Hematopoietic multipotent progenitor cell treated with erythropoietin and hydrocortisone succinate and interleukin-3 and kit ligand, for 15 days (in vitro differentiated cells): ENCODE data around the gene PTPRD.
"Not testable (repeated sequence)": the region's sequence is repeated elsewhere in the genome, so short reads cannot be mapped to it uniquely, and the experiment has no call there.

Source experiments
- DNase-seq: peaks from one replicate; pipeline ENCODE4 v3.0.0-alpha.2; 2015; ENCODE audit warnings: low spot score

PTPRD gene

GRCh38 chr9:9498128-9498527 lies 1114.7 kb downstream of the PTPRD start:
- DNase-seq, result no peak

GRCh38 chr9:9494336-9494735 lies 1118.5 kb downstream of the PTPRD start:
- DNase-seq, result no peak

- DNase-seq, result no peak
Observed at GRCh38 chr9:9492506-9492905, 1120.3 kb downstream of the PTPRD start.

GRCh38 chr9:9489183-9489582 lies 1123.6 kb downstream of the PTPRD start:
- DNase-seq, result no peak

GRCh38 chr9:9483175-9483574 lies 1129.6 kb downstream of the PTPRD start:
- no peak for DNase-seq

GRCh38 chr9:9478741-9479140 lies 1134.1 kb downstream of the PTPRD start:
- DNase-seq, result no peak

GRCh38 chr9:9469271-9469670 lies 1143.5 kb downstream of the PTPRD start:
- no peak for DNase-seq

- DNase-seq, result not testable (repeated sequence)
Observed at GRCh38 chr9:9441874-9442273, 1170.9 kb downstream of the PTPRD start.

- DNase-seq, result no peak
Observed at GRCh38 chr9:9437641-9438040, 1175.2 kb downstream of the PTPRD start.

- DNase-seq, result not testable (repeated sequence)
Observed at GRCh38 chr9:9426454-9426853, 1186.3 kb downstream of the PTPRD start.

GRCh38 chr9:9412241-9412640 lies 1200.6 kb downstream of the PTPRD start:
- no peak for DNase-seq

GRCh38 chr9:9410736-9411135 lies 1202.1 kb downstream of the PTPRD start:
- no peak for DNase-seq

- no peak for DNase-seq
Observed at GRCh38 chr9:9399982-9400381, 1212.8 kb downstream of the PTPRD start.

- DNase-seq, result no peak
Observed at GRCh38 chr9:9396518-9396917, 1216.3 kb downstream of the PTPRD start.

- no peak for DNase-seq
Observed at GRCh38 chr9:9395539-9395938, 1217.3 kb downstream of the PTPRD start.

- DNase-seq, result no peak
Observed at GRCh38 chr9:9392755-9393154, 1220.0 kb downstream of the PTPRD start.

- DNase-seq, result no peak
Observed at GRCh38 chr9:9389904-9390303, 1222.9 kb downstream of the PTPRD start.

- no peak for DNase-seq
Observed at GRCh38 chr9:9387511-9388115, 1225.2 kb downstream of the PTPRD start.

GRCh38 chr9:9362332-9362731 lies 1250.5 kb downstream of the PTPRD start:
- no peak for DNase-seq

- no peak for DNase-seq
Observed at GRCh38 chr9:9352877-9353481, 1259.8 kb downstream of the PTPRD start.

- DNase-seq, result no peak
Observed at GRCh38 chr9:9341203-9341602, 1271.6 kb downstream of the PTPRD start.

GRCh38 chr9:9337129-9337528 lies 1275.7 kb downstream of the PTPRD start:
- no peak for DNase-seq

GRCh38 chr9:9326749-9327148 lies 1286.1 kb downstream of the PTPRD start:
- no peak for DNase-seq

- no peak for DNase-seq
Observed at GRCh38 chr9:9319007-9319406, 1293.8 kb downstream of the PTPRD start.
